Endothelial cell of umbilical vein (primary cell): ENCODE measurements around the gene LTB4R. TPM values are rescaled to one million over a fixed set of nuclear protein-coding genes. Genes with fewer than 3 reads are reported as not detected.
A peak's percentile ranks its signal among the peaks of the same experiment; 100 is the strongest.

ENCODE experiments used
- BruUV-seq: library from RNA; stranded (reverse); fragments of 400-500 nt; replicated peaks from 2 replicates; lab custom pipeline; 2021; lab: Mats Ljungman, UMichigan
- CTCF ChIA-PET: fragments of 300-600, 350-600 bp; sonication (Branson Sonifier 250); formaldehyde crosslinking; loops from one replicate; lab custom pipeline; 2021; ENCODE audit warnings: antibody characterized with exemption, inconsistent platforms; lab: Charles Lee
- POLR2A ChIA-PET: fragments of 300-600, 350-600 bp; sonication (Branson Sonifier 250); formaldehyde crosslinking; loops from one replicate; lab custom pipeline; 2021; ENCODE audit warnings: antibody characterized with exemption, inconsistent platforms; lab: Charles Lee
- DNase-seq: peaks from one replicate; pipeline ENCODE4 v3.0.0-alpha.2; 2011; ENCODE audit warnings: low read depth, low spot score
- FAIRE-seq: peaks from 2 replicates; lab custom pipeline; 2011; peaks lifted over from hg19 to GRCh38; lab: Jason Lieb, UNC
- H2AFZ ChIP-seq: 2 replicates; pipeline ENCODE4 v1.6.0; 2012; ENCODE audit warnings: low read depth, low read length, control low read depth, inconsistent platforms
- H3K27ac ChIP-seq: 2 replicates; pipeline ENCODE4 v1.5.1; 2011; ENCODE audit warnings: low read depth, mild to moderate bottlenecking, control low read depth, low read length, moderate library complexity; ENCODE audit not compliant: insufficient read depth
- H3K27me3 ChIP-seq, 2 experiments: 2 replicates each; pipeline versions ENCODE4 v1.6.0 to v1.6.1; 2011; ENCODE audit warnings: low read length in 2 of 2, mixed read lengths in 1 of 2; ENCODE audit not compliant: control insufficient read depth in 2 of 2, insufficient read depth in 2 of 2
- H3K36me3 ChIP-seq, 2 experiments: 2 replicates in 1 of 2; 3 replicates in 1 of 2; pipeline ENCODE4 v1.5.1; 2011; ENCODE audit warnings: low read length in 2 of 2, mild to moderate bottlenecking in 1 of 2, moderate library complexity in 1 of 2; ENCODE audit not compliant: control insufficient read depth in 2 of 2, insufficient read depth in 2 of 2; ENCODE audit errors: extremely low read depth in 1 of 2
- H3K4me1 ChIP-seq: 3 replicates; pipeline ENCODE4 v1.5.1; 2011; ENCODE audit warnings: mild to moderate bottlenecking, low read length; ENCODE audit not compliant: control insufficient read depth, insufficient read depth; ENCODE audit errors: extremely low read depth
- H3K4me2 ChIP-seq: 2 replicates; pipeline ENCODE4 v1.6.1; 2011; ENCODE audit warnings: low read length, control low read depth, mixed read lengths; ENCODE audit not compliant: insufficient read depth
- H3K4me3 ChIP-seq, 3 experiments: fragments of 200-600 bp in 1 of 3; sonication (generic), shearing (Covaris generic) in 1 of 3; replicated peaks in 1 of 3; 2 replicates each; pipeline ENCODE4 v1.5.1; 2011 to 2016; ENCODE audit warnings: control low read depth in 3 of 3, low read length in 3 of 3, mild to moderate bottlenecking in 2 of 3, inconsistent platforms in 1 of 3, low read depth in 1 of 3, moderate library complexity in 1 of 3; ENCODE audit not compliant: insufficient read depth in 1 of 3
- H3K79me2 ChIP-seq: 2 replicates; pipeline ENCODE4 v1.6.0; 2012; ENCODE audit warnings: low read length, inconsistent platforms; ENCODE audit not compliant: control insufficient read depth, insufficient read depth
- H3K9ac ChIP-seq: replicated peaks from 2 replicates; pipeline ENCODE3; 2011; ENCODE audit warnings: low read length, control low read depth; ENCODE audit not compliant: insufficient read depth; ENCODE audit errors: extremely low read depth
- H3K9me1 ChIP-seq: replicated peaks from 3 replicates; pipeline ENCODE4 v1.6.0; 2011; ENCODE audit warnings: mild to moderate bottlenecking, low read length; ENCODE audit not compliant: control insufficient read depth, insufficient read depth; ENCODE audit errors: extremely low read depth
- H3K9me3 ChIP-seq: replicated peaks from 2 replicates; pipeline ENCODE4 v1.5.1; 2012; ENCODE audit warnings: low read length, inconsistent platforms; ENCODE audit not compliant: control insufficient read depth, insufficient read depth
- H4K20me1 ChIP-seq: replicated peaks from 2 replicates; pipeline ENCODE3; 2011; ENCODE audit warnings: mild to moderate bottlenecking, low read length; ENCODE audit not compliant: control insufficient read depth, insufficient read depth; ENCODE audit errors: extremely low read depth
- EZH2 ChIP-seq: IDR thresholded peaks from 2 replicates; pipeline ENCODE4 v1.6.1; 2012; ENCODE audit warnings: borderline replicate concordance, low read depth, mild to moderate bottlenecking, moderate library complexity, low read length, inconsistent platforms; ENCODE audit not compliant: severe bottlenecking
- FOS ChIP-seq: IDR thresholded peaks from 2 replicates; pipeline ENCODE4 v1.6.1; 2011; ENCODE audit warnings: mild to moderate bottlenecking, low read length, moderate library complexity, borderline replicate concordance; ENCODE audit not compliant: insufficient read depth
- GATA2 ChIP-seq: IDR thresholded peaks from 2 replicates; pipeline ENCODE4 v1.7.0; 2011; ENCODE audit warnings: low read depth, mild to moderate bottlenecking, moderate library complexity, mixed read lengths, low read length; ENCODE audit not compliant: insufficient read length, insufficient read depth
- JUN ChIP-seq: IDR thresholded peaks from 2 replicates; pipeline ENCODE4 v1.6.1; 2011; ENCODE audit warnings: borderline replicate concordance, low read depth; ENCODE audit not compliant: insufficient read length, insufficient read depth
- MYC ChIP-seq: IDR thresholded peaks from one replicate; pipeline ENCODE4 v1.6.1; 2011; ENCODE audit warnings: mild to moderate bottlenecking, low read depth, low read length
- POLR2A ChIP-seq: IDR thresholded peaks from 2 replicates; pipeline ENCODE4 v1.6.1; 2012; ENCODE audit warnings: low read depth, mild to moderate bottlenecking, control low read depth, low read length
- POLR2AphosphoS5 ChIP-seq: IDR thresholded peaks from 2 replicates; pipeline ENCODE4 v1.6.1; 2012; ENCODE audit warnings: low read depth, mild to moderate bottlenecking, control low read depth, low read length, moderate library complexity; ENCODE audit not compliant: insufficient read depth
- dilution Hi-C: fragments of 300-500 bp; cut with MboI; formaldehyde crosslinking; loops from one replicate; pipeline ENCODE4 v1.15.0; 2019; ENCODE audit warnings: low sequenced_read_pairs; ENCODE audit not compliant: extremely low pct_ligation_motif_present
- intact Hi-C: fragments of 100-400 bp; cut with micrococcal nuclease; formaldehyde crosslinking; loops from one replicate; pipeline ENCODE4 v1.10.0; 2022
- polyA plus RNA-seq, 4 experiments: library from polyadenylated mRNA; depleted of rRNA in 3 of 4; stranded (reverse) in 3 of 4; unstranded in 1 of 4; fragments of >200 nt; gene quantifications; 2 replicates each; pipeline versions ENCODE4 v1.2.1 to v1.2.3, GENCODE V29; 2011 to 2012; ENCODE audit warnings: missing spikeins in 1 of 4
- total RNA-seq: library from RNA; stranded (reverse); gene quantifications from 2 replicates; pipeline ENCODE4 v1.2.3, GENCODE V29; 2021
- TF ChIP-seq, protein P1 (sequence below), 2 donors: IDR thresholded peaks; 1 replicate in 1 of 2; 2 replicates in 1 of 2; pipeline ENCODE4 v1.5.1; 2011; ENCODE audit warnings: low read length in 2 of 2, mild to moderate bottlenecking in 2 of 2, moderate library complexity in 2 of 2, control low read depth in 1 of 2, inconsistent platforms in 1 of 2, low read depth in 1 of 2; ENCODE audit not compliant: insufficient read depth in 1 of 2; ENCODE audit errors: extremely low read depth in 1 of 2
- TF ChIP-seq, protein P2 (sequence below): IDR thresholded peaks from 2 replicates; pipeline ENCODE4 v1.6.1; 2011; ENCODE audit not compliant: insufficient read depth, insufficient read length

Gene LTB4R
- total and polyA plus RNA-seq, 2 donors (not counting 3 experiments of a cell fraction or from before 2014, with no cell fraction given), result 9.1 to 10.5 TPM

DNA sequence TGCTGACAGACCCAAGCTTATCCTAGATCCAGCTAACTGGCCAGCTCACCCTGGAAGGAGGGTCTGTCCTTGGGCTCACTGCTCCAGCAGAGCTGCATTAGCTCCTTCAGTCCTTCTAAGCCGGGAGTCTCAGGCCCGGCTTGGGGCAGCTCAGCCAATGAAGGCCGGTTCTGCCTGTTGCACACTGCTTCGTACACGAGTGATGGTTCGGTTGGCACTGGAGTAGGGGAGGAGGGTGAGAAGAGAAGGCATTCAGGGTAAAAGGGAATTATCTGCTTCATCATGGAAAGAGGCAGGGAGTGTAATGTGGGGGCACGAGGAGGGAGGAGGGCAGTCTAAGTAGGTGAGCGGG, 26.5 kb downstream of the LTB4R start:
- Histone ChIP-seq H3K4me1 (peaks cover 31% of the 10 kb centered on the region), H3K9me3 (no peaks in the 10 kb centered on the region), H2AFZ (no peak overlapping the region), H3K79me2 (no peaks in the 10 kb centered on the region), H3K27me3 (peaks cover 5 to 9% of the 10 kb centered on the region in 2 experiments), H3K4me3 (no peak overlapping the region), H3K4me2 (no peak overlapping the region), H3K36me3 (no peaks in the 10 kb centered on the region), H3K27ac (no peak overlapping the region), H3K9me1 (no peaks in the 10 kb centered on the region), H4K20me1 (no peaks in the 10 kb centered on the region), H3K9ac (no peak overlapping the region)
- dilution Hi-C loops (no loop called here), intact Hi-C loops (no loop called here)
- ChIA-PET POLR2A (no interaction called here), CTCF (interaction anchor here (1.5 to 20.1 kb wide), 3 partner anchors 24 to 96 kb away, joined by 4 to 811 read pairs (median 20); partner anchors contain the start of genes CBLN3 and KHNYN)
- BruUV-seq, result no TSS peak
- no peak for FAIRE-seq
- no peak for TF ChIP-seq EZH2
- no peak for DNase-seq

DNA sequence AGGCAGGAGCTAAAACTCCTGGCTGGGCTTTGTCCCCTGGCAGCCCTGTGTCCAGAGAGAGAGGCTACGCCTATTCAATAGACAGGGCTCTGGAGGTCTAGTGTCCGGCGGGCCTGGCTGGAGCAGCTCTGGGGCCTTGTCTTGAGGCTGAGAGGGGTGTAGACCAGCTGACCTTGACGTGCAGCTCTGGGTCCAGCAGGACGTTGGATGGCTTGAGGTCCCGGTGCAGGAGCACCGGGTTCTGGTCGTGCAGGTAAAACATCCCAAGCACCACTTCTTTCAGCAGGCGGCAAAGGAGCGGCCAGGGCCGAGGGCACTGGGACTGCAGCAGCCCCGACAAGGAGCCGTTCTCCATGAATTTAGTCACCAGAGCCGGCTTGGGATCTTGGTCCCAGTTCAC, 27.5 kb downstream of the LTB4R start:
- POLR2A ChIA-PET, result no interaction called here
- no peaks in the 10 kb centered on the region for H3K9me1 ChIP-seq

More for the DNA sequence above, 27.5 kb downstream of the LTB4R start:
- DNase-seq, result no peak
- CTCF ChIA-PET, result interaction anchor here (0.8 to 20.1 kb wide), 4 partner anchors 17 to 95 kb away, joined by 4 to 811 read pairs (median 9); partner anchors contain the start of genes CBLN3 and KHNYN
- intact Hi-C loops (loop anchor here (1.0 kb wide), 1 partner anchor 73 kb away; no protein-coding TSS in a partner anchor), dilution Hi-C loops (no loop called here)
- TF ChIP-seq, protein P1, sequence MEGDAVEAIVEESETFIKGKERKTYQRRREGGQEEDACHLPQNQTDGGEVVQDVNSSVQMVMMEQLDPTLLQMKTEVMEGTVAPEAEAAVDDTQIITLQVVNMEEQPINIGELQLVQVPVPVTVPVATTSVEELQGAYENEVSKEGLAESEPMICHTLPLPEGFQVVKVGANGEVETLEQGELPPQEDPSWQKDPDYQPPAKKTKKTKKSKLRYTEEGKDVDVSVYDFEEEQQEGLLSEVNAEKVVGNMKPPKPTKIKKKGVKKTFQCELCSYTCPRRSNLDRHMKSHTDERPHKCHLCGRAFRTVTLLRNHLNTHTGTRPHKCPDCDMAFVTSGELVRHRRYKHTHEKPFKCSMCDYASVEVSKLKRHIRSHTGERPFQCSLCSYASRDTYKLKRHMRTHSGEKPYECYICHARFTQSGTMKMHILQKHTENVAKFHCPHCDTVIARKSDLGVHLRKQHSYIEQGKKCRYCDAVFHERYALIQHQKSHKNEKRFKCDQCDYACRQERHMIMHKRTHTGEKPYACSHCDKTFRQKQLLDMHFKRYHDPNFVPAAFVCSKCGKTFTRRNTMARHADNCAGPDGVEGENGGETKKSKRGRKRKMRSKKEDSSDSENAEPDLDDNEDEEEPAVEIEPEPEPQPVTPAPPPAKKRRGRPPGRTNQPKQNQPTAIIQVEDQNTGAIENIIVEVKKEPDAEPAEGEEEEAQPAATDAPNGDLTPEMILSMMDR (IDR thresholded peaks at IDR 0.05; ENCODE audit: extremely low read depth in 1 of 2, insufficient read depth in 1 of 2, low read depth in 1 of 2, low read length in 2 of 2), result no peak
- no peak for TF ChIP-seq JUN
- TF ChIP-seq FOS, result no peak
- no peak for TF ChIP-seq POLR2AphosphoS5
- no peak for TF ChIP-seq EZH2
- TF ChIP-seq, protein P2, sequence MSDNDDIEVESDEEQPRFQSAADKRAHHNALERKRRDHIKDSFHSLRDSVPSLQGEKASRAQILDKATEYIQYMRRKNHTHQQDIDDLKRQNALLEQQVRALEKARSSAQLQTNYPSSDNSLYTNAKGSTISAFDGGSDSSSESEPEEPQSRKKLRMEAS, result no peak
- TF ChIP-seq GATA2, result no peak
- TF ChIP-seq MYC, result no peak
- TF ChIP-seq POLR2A, result no peak
- Histone ChIP-seq H2AFZ (no peak overlapping the region), H4K20me1 (no peaks in the 10 kb centered on the region), H3K4me2 (peak overlapping the region; percentile 40), H3K4me1 (peaks cover 24% of the 10 kb centered on the region), H3K9me3 (no peaks in the 10 kb centered on the region), H3K27me3 (peaks cover 5 to 9% of the 10 kb centered on the region in 2 experiments), H3K79me2 (no peaks in the 10 kb centered on the region), H3K9ac (no peak overlapping the region), H3K36me3 (no peaks in the 10 kb centered on the region), H3K27ac (no peak overlapping the region), H3K4me3 (no peak overlapping the region)
- FAIRE-seq, result no peak
- BruUV-seq, result no TSS peak
